Measurements from ENCODE around the gene FBXO21.

GRCh38 chr12:117188121-117188665 lies 2.1 kb downstream of the FBXO21 start:
- TF ChIP-seq CTCF (conservative IDR thresholded peaks at IDR 0.05; ENCODE audit: low read depth, low read length) (no peak), EZH2 (IDR thresholded peaks at IDR 0.05; ENCODE audit: low read length, unreplicated experiment) (no peak)
